Smooth muscle cell (in vitro differentiated cells): ENCODE data around the gene TMEM154. TPM values are rescaled to one million over a fixed set of nuclear protein-coding genes. Genes with fewer than 3 reads are reported as not detected.

Source experiments
- DNase-seq: peaks from one replicate; lab custom pipeline; 2025; ENCODE audit not compliant: unreplicated experiment; lab: John Stamatoyannopoulos, UW
- H2AFZ ChIP-seq: fragments of 200-600 bp; sonication (generic); 2 replicates; pipeline ENCODE4 v1.6.0; 2016; ENCODE audit warnings: antibody characterized with exemption, low read depth, mild to moderate bottlenecking
- H3F3A ChIP-seq: fragments of 200-600 bp; sonication (generic); 2 replicates; pipeline ENCODE4 v1.6.0; 2017; ENCODE audit warnings: antibody characterized with exemption, low read depth
- H3K27ac ChIP-seq: fragments of 200-600 bp; sonication (generic); 2 replicates; pipeline ENCODE4 v1.5.1; 2016; ENCODE audit warnings: low read depth, mild to moderate bottlenecking
- H3K27me3 ChIP-seq: fragments of 200-600 bp; sonication (generic); 2 replicates; pipeline ENCODE4 v1.6.1; 2016; ENCODE audit warnings: low read depth, mild to moderate bottlenecking
- H3K36me3 ChIP-seq: fragments of 200-600 bp; sonication (generic); 2 replicates; pipeline ENCODE4 v1.5.1; 2016; ENCODE audit warnings: low read depth
- H3K4me1 ChIP-seq: fragments of 200-600 bp; sonication (generic); 2 replicates; pipeline ENCODE4 v1.5.1; 2016; ENCODE audit warnings: low read depth
- H3K4me2 ChIP-seq: fragments of 200-600 bp; sonication (generic); 2 replicates; pipeline ENCODE4 v1.6.0; 2016; ENCODE audit warnings: mild to moderate bottlenecking
- H3K4me3 ChIP-seq: fragments of 200-600 bp; sonication (generic); 2 replicates; pipeline ENCODE4 v1.5.1; 2016; ENCODE audit warnings: mild to moderate bottlenecking
- H3K79me2 ChIP-seq: fragments of 200-600 bp; sonication (generic); 2 replicates; pipeline ENCODE4 v1.6.0; 2016; ENCODE audit warnings: low read depth, mild to moderate bottlenecking
- H3K9ac ChIP-seq: fragments of 200-600 bp; sonication (generic); 2 replicates; pipeline ENCODE4 v1.6.0; 2016; ENCODE audit warnings: low read depth
- H3K9me3 ChIP-seq: fragments of 200-600 bp; sonication (generic); replicated peaks from 2 replicates; pipeline ENCODE4 v1.5.1; 2016; ENCODE audit warnings: low read depth
- H4K20me1 ChIP-seq: fragments of 200-600 bp; sonication (generic); 2 replicates; pipeline ENCODE4 v1.6.0; 2016; ENCODE audit warnings: low read depth
- WGBS: methylation state at CpG from one replicate; pipeline ENCODE4 v1.1.7; 2016; ENCODE audit warnings: low lambda C conversion rate; 5-methylcytosine and 5-hydroxymethylcytosine counted together
- polyA plus RNA-seq: library from polyadenylated mRNA; unstranded; fragments of >200 nt; fragmentation: Nextera tagmentation; extraction: Ambion mirVana; gene quantifications from 2 replicates; pipeline ENCODE4 v1.2.1, GENCODE V29; 2016
- total RNA-seq: library from RNA; depleted of rRNA; stranded (reverse); fragments of >200 nt; gene quantifications from 2 replicates; pipeline ENCODE4 v1.2.3, GENCODE V29; 2014
- TF ChIP-seq, protein P1 (sequence below): fragments of 200-600 bp; sonication (generic); IDR thresholded peaks from 2 replicates; pipeline ENCODE4 v1.5.1; 2017; ENCODE audit warnings: borderline replicate concordance, mild to moderate bottlenecking, antibody characterized with exemption; ENCODE audit not compliant: insufficient read depth, poor library complexity, severe bottlenecking

The TMEM154 gene
- total and polyA plus RNA-seq, 2 experiments from 2014 or later: 1.8 to 6.0 TPM

DNA sequence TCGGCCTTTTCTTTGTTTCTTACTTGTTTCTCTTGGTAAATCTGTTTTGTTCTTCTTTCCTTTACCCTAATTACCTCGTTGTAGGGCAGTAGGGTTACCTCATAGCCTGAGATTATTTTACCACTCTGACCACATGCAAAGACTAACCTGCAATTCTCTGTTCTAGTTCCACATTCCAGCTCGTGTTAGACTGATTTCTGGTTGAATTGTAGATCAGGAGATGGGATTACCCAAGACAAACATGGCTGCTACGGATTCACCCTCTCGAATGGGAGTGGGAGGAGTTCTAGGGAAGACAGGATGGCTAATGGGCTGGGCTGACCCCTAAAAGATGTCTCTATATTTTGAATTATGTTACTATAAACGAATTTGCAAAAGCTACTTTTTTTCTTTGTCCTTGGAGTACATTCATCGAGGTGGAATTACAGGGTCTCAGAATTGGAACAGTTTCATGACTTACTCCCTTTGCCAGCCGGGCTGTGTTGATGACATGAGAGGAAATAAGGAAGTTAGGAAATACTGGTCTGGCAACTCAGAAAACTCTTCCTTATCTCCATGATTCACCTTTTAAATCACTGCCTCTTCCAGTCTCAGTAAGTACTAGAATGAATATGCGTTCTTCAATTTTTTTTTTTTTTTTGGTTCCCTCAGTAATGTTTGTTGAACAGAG lies 107.2 kb downstream of the TMEM154 start:
- no peak for DNase-seq
- Histone ChIP-seq H3K27me3 (no peaks in the 10 kb centered on the region), H3K27ac (peak overlapping the region; percentile 94), H2AFZ (peak overlapping the region; percentile 78), H3K79me2 (no peaks in the 10 kb centered on the region), H3K9ac (peak overlapping the region; percentile 61), H3K4me2 (peak overlapping the region; percentile 72), H3F3A (no peaks in the 10 kb centered on the region), H3K36me3 (no peaks in the 10 kb centered on the region), H3K4me3 (no peak overlapping the region), H4K20me1 (no peaks in the 10 kb centered on the region), H3K4me1 (peaks cover 5% of the 10 kb centered on the region), H3K9me3 (no peaks in the 10 kb centered on the region)
- whole genome bisulfite sequencing: 47% methylated on average over 9 of the region's 9 CpGs
- TF ChIP-seq, protein P1, sequence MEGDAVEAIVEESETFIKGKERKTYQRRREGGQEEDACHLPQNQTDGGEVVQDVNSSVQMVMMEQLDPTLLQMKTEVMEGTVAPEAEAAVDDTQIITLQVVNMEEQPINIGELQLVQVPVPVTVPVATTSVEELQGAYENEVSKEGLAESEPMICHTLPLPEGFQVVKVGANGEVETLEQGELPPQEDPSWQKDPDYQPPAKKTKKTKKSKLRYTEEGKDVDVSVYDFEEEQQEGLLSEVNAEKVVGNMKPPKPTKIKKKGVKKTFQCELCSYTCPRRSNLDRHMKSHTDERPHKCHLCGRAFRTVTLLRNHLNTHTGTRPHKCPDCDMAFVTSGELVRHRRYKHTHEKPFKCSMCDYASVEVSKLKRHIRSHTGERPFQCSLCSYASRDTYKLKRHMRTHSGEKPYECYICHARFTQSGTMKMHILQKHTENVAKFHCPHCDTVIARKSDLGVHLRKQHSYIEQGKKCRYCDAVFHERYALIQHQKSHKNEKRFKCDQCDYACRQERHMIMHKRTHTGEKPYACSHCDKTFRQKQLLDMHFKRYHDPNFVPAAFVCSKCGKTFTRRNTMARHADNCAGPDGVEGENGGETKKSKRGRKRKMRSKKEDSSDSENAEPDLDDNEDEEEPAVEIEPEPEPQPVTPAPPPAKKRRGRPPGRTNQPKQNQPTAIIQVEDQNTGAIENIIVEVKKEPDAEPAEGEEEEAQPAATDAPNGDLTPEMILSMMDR: no peak

DNA sequence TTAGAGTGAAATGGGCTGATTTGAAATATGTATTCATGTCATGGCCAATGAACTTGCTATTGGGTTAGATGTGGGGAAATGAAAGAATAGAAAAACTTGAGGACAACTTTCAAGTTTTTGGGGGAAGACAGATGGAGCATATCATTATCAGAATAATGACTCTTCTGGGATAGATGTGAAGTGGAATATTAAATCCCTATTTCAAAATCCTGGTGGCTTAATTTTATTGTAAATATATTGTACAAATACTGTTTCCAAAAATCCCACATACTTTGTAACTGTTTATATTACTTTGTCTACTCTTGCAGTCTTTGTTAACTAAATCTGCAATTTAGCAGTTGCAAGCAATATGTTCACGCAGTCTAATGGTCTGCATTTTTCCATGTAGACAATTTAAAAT lies 108.0 kb downstream of the TMEM154 start:
- Histone ChIP-seq H4K20me1 (no peaks in the 10 kb centered on the region), H3K9ac (no peak overlapping the region), H3K27ac (peak overlapping the region; percentile 94), H3K79me2 (no peaks in the 10 kb centered on the region), H3F3A (no peaks in the 10 kb centered on the region), H3K36me3 (no peaks in the 10 kb centered on the region), H3K4me1 (peaks cover 5% of the 10 kb centered on the region), H3K4me3 (no peak overlapping the region), H3K4me2 (peak overlapping the region; percentile 72), H2AFZ (no peak overlapping the region), H3K27me3 (no peaks in the 10 kb centered on the region), H3K9me3 (no peaks in the 10 kb centered on the region)
- DNase-seq: no peak
- WGBS: 85% methylated on average over 1 of the region's 1 CpG
- TF ChIP-seq, protein P1: no peak

DNA sequence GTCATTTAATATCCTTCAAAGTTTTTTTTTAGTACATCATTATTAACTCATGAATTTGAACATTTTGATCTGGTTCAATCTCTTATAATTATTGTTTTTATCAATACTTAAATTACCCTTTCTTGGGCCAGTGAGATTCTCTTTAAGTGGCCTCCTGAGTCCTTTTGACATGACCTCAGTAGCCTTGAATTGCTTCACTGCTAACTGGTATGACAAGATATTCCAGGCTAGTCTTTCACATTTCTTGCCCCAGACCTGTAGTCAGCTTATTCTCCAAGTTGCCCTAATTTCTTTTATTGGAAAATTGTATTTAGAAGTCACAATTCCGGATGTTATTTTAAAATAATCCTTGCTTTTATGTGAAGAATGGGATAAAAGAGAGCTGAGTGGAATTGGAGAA lies 108.5 kb downstream of the TMEM154 start:
- WGBS: 89% methylated on average over 1 of the region's 1 CpG
- Histone ChIP-seq H3K4me1 (peaks cover 5% of the 10 kb centered on the region), H3K36me3 (no peaks in the 10 kb centered on the region), H3K4me3 (no peak overlapping the region), H3K4me2 (no peak overlapping the region), H3K79me2 (no peaks in the 10 kb centered on the region), H3K27ac (no peak overlapping the region), H4K20me1 (no peaks in the 10 kb centered on the region), H2AFZ (no peak overlapping the region), H3F3A (no peaks in the 10 kb centered on the region), H3K27me3 (no peaks in the 10 kb centered on the region), H3K9me3 (no peaks in the 10 kb centered on the region), H3K9ac (no peak overlapping the region)
- no peak for DNase-seq
- TF ChIP-seq, protein P1: no peak

Other genes with a start within 250 kb of the TMEM154 start
- 31.6 and 51.3 TPM in 2 replicates for gene FBXW7, start 143.9 kb downstream of the TMEM154 start, total RNA-seq
- gene FBXW7, start 143.9 kb downstream of the TMEM154 start, polyA plus RNA-seq: 16.4 and 21.6 TPM in 2 replicates
- 0.54 and 0.67 TPM in 2 replicates for gene TIGD4, start 99.7 kb upstream of the TMEM154 start, total RNA-seq
- gene TIGD4, start 99.7 kb upstream of the TMEM154 start, polyA plus RNA-seq: 0.32 and 0.42 TPM in 2 replicates
- gene ARFIP1, start 100.0 kb upstream of the TMEM154 start, total RNA-seq: 37.7 and 53.3 TPM in 2 replicates
- gene ARFIP1, start 100.0 kb upstream of the TMEM154 start, polyA plus RNA-seq: 21.3 and 22.2 TPM in 2 replicates